Measurements from ENCODE around the gene KCNIP4. TPM values are rescaled to one million over a fixed set of nuclear protein-coding genes. Genes with fewer than 3 reads are reported as not detected.

The KCNIP4 gene
- total RNA-seq, 1 donor from 2014 or later: 0.59 TPM

DNA sequence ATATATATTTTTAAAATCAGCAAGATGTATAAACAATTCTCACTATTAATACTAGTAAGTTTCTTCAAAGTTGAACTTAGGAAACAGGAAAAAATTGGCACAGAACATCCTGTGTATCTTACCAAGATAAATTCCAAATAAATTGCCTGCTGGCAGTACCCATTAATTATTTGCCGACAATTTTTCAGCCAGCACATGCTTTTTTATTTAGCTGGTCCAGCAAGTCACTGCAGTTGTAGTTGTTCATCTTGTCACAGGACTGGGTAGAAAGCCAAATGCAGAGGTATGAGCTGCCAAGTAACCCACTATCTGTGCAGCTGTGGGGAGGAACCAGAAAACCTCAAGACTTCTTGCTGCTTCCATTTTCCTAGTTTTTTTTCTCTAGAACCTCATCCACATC is 1134.9 kb downstream of the KCNIP4 start:
- Histone ChIP-seq H3K4me2 (ENCODE audit: low read length) (no peak overlapping the region), H3K9me3 (ENCODE audit: insufficient read depth, low read depth, low read length) (no peaks in the 10 kb centered on the region), H3K4me1 (ENCODE audit: insufficient read depth, low read length) (no peaks in the 10 kb centered on the region), H3K79me2 (ENCODE audit: insufficient read depth, low read length) (no peaks in the 10 kb centered on the region), H3K4me3 (ENCODE audit: insufficient read depth, low read depth, low read length) (no peak overlapping the region), H2AFZ (ENCODE audit: low read depth, low read length) (no peak overlapping the region), H4K20me1 (ENCODE audit: insufficient read depth, low read length) (no peaks in the 10 kb centered on the region), H3K36me3 (ENCODE audit: insufficient read depth, low read length) (no peaks in the 10 kb centered on the region), H3K27ac (ENCODE audit: low read depth, low read length) (no peak overlapping the region), H3K27me3 (ENCODE audit: insufficient read depth, low read length) (no peaks in the 10 kb centered on the region), H3K9ac (ENCODE audit: low read length) (no peak overlapping the region)
- Mint-ChIP-seq H3K36me3 (ENCODE audit: low read depth, unreplicated experiment) (no peaks in the 10 kb centered on the region), H3K9me3 (ENCODE audit: unreplicated experiment) (no peaks in the 10 kb centered on the region), H3K27me3 (ENCODE audit: low read depth, unreplicated experiment) (no peaks in the 10 kb centered on the region), H3K4me1 (ENCODE audit: low read depth, unreplicated experiment) (peaks cover 3% of the 10 kb centered on the region), H3K4me3 (ENCODE audit: unreplicated experiment) (no peak overlapping the region), H3K27ac (ENCODE audit: unreplicated experiment) (no peak overlapping the region)
- FAIRE-seq (no peak), DNase-seq (ENCODE audit: low read depth) (peak; percentile 41)
- TF ChIP-seq, protein P1, sequence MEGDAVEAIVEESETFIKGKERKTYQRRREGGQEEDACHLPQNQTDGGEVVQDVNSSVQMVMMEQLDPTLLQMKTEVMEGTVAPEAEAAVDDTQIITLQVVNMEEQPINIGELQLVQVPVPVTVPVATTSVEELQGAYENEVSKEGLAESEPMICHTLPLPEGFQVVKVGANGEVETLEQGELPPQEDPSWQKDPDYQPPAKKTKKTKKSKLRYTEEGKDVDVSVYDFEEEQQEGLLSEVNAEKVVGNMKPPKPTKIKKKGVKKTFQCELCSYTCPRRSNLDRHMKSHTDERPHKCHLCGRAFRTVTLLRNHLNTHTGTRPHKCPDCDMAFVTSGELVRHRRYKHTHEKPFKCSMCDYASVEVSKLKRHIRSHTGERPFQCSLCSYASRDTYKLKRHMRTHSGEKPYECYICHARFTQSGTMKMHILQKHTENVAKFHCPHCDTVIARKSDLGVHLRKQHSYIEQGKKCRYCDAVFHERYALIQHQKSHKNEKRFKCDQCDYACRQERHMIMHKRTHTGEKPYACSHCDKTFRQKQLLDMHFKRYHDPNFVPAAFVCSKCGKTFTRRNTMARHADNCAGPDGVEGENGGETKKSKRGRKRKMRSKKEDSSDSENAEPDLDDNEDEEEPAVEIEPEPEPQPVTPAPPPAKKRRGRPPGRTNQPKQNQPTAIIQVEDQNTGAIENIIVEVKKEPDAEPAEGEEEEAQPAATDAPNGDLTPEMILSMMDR (IDR thresholded peaks at IDR 0.05; ENCODE audit: insufficient read depth, low read depth, low read length): no peak
- TF ChIP-seq EZH2 (IDR thresholded peaks at IDR 0.05; ENCODE audit: insufficient read depth, low read length): no peak

DNA sequence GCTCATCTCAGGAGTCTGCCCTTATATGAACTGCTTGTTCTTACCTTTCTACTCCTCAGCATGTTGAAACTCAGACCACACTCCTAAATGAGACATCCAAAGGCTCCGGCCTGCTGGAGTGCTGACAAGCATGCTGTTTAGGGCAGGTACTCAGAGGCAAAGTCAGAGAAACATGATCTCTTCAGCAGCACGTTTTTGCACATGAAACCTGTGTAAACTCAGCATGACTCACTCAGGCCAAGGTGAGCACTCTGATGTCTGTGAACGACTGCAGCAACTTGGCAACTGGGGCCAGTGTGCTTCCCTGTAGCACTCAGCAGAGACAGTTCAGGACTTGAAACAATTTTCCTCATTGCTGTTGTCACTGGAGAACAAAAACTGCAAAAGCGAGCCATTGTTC is 1138.8 kb downstream of the KCNIP4 start:
- H3K4me3 ChIP-seq (ENCODE audit: insufficient read depth, low read depth, low read length): no peak overlapping the region
- no peaks in the 10 kb centered on the region for H3K9me3 ChIP-seq (ENCODE audit: insufficient read depth, low read depth, low read length)
- FAIRE-seq: no peak
- H3K4me1 ChIP-seq (ENCODE audit: insufficient read depth, low read length): no peaks in the 10 kb centered on the region
- Mint-ChIP-seq H3K36me3 (ENCODE audit: low read depth, unreplicated experiment) (no peaks in the 10 kb centered on the region), H3K4me1 (ENCODE audit: low read depth, unreplicated experiment) (peaks cover 3% of the 10 kb centered on the region), H3K4me3 (ENCODE audit: unreplicated experiment) (no peak overlapping the region), H3K9me3 (ENCODE audit: unreplicated experiment) (no peaks in the 10 kb centered on the region), H3K27ac (ENCODE audit: unreplicated experiment) (no peak overlapping the region), H3K27me3 (ENCODE audit: low read depth, unreplicated experiment) (no peaks in the 10 kb centered on the region)
- H3K36me3 ChIP-seq (ENCODE audit: insufficient read depth, low read length): no peaks in the 10 kb centered on the region
- H3K4me2 ChIP-seq (ENCODE audit: low read length): no peak overlapping the region
- H3K9ac ChIP-seq (ENCODE audit: low read length): no peak overlapping the region
- no peak overlapping the region for H2AFZ ChIP-seq (ENCODE audit: low read depth, low read length)
- TF ChIP-seq, protein P1 (IDR thresholded peaks at IDR 0.05; ENCODE audit: insufficient read depth, low read depth, low read length): no peak
- no peak for TF ChIP-seq EZH2 (IDR thresholded peaks at IDR 0.05; ENCODE audit: insufficient read depth, low read length)
- no peaks in the 10 kb centered on the region for H4K20me1 ChIP-seq (ENCODE audit: insufficient read depth, low read length)
- no peaks in the 10 kb centered on the region for H3K27me3 ChIP-seq (ENCODE audit: insufficient read depth, low read length)
- H3K27ac ChIP-seq (ENCODE audit: low read depth, low read length): no peak overlapping the region
- DNase-seq (ENCODE audit: low read depth): no peak
- no peaks in the 10 kb centered on the region for H3K79me2 ChIP-seq (ENCODE audit: insufficient read depth, low read length)

DNA sequence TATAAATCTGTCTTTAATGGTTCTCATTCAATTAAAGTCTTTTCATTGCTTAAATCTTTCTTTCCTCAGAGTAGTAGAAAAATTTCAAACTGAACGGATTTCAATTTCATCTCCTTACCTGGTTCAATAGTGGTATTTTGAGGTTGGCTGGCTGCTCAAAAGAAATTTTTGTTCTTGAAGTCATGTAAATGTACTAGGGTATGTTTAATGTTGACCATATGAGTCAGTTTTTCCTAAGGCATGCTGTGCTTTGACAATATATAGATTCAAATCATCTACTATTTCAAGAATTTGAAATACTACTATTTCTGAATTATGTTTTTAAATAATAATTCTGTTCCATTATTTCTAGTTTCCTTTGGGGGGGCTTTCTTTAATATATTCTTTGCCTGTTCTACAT is 1142.9 kb downstream of the KCNIP4 start:
- DNase-seq (ENCODE audit: low read depth): no peak
- Histone ChIP-seq H2AFZ (ENCODE audit: low read depth, low read length) (no peak overlapping the region), H3K4me1 (ENCODE audit: insufficient read depth, low read length) (no peaks in the 10 kb centered on the region), H4K20me1 (ENCODE audit: insufficient read depth, low read length) (no peaks in the 10 kb centered on the region), H3K4me2 (ENCODE audit: low read length) (no peak overlapping the region), H3K9ac (ENCODE audit: low read length) (no peak overlapping the region), H3K27me3 (ENCODE audit: insufficient read depth, low read length) (no peaks in the 10 kb centered on the region), H3K4me3 (ENCODE audit: insufficient read depth, low read depth, low read length) (no peak overlapping the region), H3K36me3 (ENCODE audit: insufficient read depth, low read length) (no peaks in the 10 kb centered on the region), H3K79me2 (ENCODE audit: insufficient read depth, low read length) (no peaks in the 10 kb centered on the region), H3K9me3 (ENCODE audit: insufficient read depth, low read depth, low read length) (no peaks in the 10 kb centered on the region), H3K27ac (ENCODE audit: low read depth, low read length) (no peak overlapping the region)
- no peak for FAIRE-seq
- Mint-ChIP-seq H3K27ac (ENCODE audit: unreplicated experiment) (no peak overlapping the region), H3K4me1 (ENCODE audit: low read depth, unreplicated experiment) (peaks cover 3% of the 10 kb centered on the region), H3K9me3 (ENCODE audit: unreplicated experiment) (peaks cover 3% of the 10 kb centered on the region), H3K27me3 (ENCODE audit: low read depth, unreplicated experiment) (no peaks in the 10 kb centered on the region), H3K4me3 (ENCODE audit: unreplicated experiment) (no peak overlapping the region), H3K36me3 (ENCODE audit: low read depth, unreplicated experiment) (no peaks in the 10 kb centered on the region)
- TF ChIP-seq EZH2 (IDR thresholded peaks at IDR 0.05; ENCODE audit: insufficient read depth, low read length): no peak
- TF ChIP-seq, protein P1 (IDR thresholded peaks at IDR 0.05; ENCODE audit: insufficient read depth, low read depth, low read length): no peak
